ENCODE measurements around the gene ASAP3.

DNA sequence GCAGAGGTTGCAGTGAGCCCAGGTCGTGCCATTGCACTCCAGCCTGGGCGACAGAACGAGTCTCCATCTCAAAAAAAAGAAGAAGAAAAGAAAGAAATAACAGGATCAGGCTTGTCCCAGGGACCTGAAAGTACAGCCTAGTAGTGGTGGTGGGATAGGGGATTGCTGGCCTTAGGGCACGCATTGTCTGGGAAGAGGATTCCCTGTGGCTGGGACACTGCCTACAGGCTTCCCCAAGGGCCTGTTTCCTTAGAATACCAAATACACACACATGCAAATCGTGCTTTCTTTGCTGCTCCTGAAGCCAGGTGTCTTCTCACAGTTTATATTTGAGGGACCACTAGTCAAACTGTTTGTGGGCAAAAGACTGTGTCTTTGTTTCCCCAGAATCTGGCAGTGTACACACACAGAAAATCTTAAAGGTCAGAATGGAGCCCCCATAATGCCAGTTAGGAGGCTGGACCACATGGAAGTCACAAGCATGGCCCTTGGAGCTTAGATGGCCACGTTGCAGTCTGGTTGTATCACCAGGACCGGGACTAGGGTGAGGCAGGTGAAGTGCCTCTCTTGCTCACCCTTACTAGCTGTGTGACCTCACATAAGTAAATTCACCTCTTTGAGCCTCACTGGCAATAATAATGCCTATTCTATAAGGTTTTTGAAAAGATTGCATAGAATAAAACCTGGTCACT is 12.7 kb upstream of the ASAP3 start:
- TF ChIP-seq, protein P1, sequence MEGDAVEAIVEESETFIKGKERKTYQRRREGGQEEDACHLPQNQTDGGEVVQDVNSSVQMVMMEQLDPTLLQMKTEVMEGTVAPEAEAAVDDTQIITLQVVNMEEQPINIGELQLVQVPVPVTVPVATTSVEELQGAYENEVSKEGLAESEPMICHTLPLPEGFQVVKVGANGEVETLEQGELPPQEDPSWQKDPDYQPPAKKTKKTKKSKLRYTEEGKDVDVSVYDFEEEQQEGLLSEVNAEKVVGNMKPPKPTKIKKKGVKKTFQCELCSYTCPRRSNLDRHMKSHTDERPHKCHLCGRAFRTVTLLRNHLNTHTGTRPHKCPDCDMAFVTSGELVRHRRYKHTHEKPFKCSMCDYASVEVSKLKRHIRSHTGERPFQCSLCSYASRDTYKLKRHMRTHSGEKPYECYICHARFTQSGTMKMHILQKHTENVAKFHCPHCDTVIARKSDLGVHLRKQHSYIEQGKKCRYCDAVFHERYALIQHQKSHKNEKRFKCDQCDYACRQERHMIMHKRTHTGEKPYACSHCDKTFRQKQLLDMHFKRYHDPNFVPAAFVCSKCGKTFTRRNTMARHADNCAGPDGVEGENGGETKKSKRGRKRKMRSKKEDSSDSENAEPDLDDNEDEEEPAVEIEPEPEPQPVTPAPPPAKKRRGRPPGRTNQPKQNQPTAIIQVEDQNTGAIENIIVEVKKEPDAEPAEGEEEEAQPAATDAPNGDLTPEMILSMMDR (IDR thresholded peaks at IDR 0.05; ENCODE audit: low read depth, low read length), result no peak
- TF ChIP-seq EZH2phosphoT487 (IDR thresholded peaks at IDR 0.05; ENCODE audit: low read depth), result no peak
